HT-29 (cell line): ENCODE data around the gene NIN. TPM values are rescaled to one million over a fixed set of nuclear protein-coding genes. Genes with fewer than 3 reads are reported as not detected.

Source experiments
- small RNA-seq: library from RNA; depleted of rRNA; stranded (forward); fragments of <200 nt; gene quantifications from one replicate; pipeline ENCODE3, GENCODE V24; 2014
- total RNA-seq: library from RNA; depleted of rRNA; stranded (reverse); fragments of >200 nt; shearing (Covaris generic); gene quantifications from 2 replicates; pipeline ENCODE4 v1.2.3, GENCODE V29; 2014; rRNA removed

NIN gene
- total RNA-seq, 1 experiment from 2014 or later = 5.9 TPM

Small RNAs within 50 kb of the gene (small RNA-seq; reads per million reads assigned to genes)
- gene RF00593 = not detected

Other genes with a start within 250 kb of the NIN start
- gene SAV1, start 162.9 kb downstream of the NIN start, total RNA-seq = 53.2 and 62.3 TPM in 2 replicates
- not detected in 2 replicates for gene ABHD12B, start 40.9 kb upstream of the NIN start, total RNA-seq
- 36.8 and 44.5 TPM in 2 replicates for gene PYGL, start 113.3 kb upstream of the NIN start, total RNA-seq